Hematopoietic multipotent progenitor cell treated with erythropoietin and hydrocortisone succinate and interleukin-3 and kit ligand, for 8 days (in vitro differentiated cells): Measurements from ENCODE around the gene ESRRB.

Source experiments
- DNase-seq: peaks from one replicate; pipeline ENCODE4 v3.0.0-alpha.2; 2015

Gene ESRRB

GRCh38 chr14:76456200-76456599, 80.3 kb downstream of the ESRRB start:
- peak; percentile 63 for DNase-seq

DNA sequence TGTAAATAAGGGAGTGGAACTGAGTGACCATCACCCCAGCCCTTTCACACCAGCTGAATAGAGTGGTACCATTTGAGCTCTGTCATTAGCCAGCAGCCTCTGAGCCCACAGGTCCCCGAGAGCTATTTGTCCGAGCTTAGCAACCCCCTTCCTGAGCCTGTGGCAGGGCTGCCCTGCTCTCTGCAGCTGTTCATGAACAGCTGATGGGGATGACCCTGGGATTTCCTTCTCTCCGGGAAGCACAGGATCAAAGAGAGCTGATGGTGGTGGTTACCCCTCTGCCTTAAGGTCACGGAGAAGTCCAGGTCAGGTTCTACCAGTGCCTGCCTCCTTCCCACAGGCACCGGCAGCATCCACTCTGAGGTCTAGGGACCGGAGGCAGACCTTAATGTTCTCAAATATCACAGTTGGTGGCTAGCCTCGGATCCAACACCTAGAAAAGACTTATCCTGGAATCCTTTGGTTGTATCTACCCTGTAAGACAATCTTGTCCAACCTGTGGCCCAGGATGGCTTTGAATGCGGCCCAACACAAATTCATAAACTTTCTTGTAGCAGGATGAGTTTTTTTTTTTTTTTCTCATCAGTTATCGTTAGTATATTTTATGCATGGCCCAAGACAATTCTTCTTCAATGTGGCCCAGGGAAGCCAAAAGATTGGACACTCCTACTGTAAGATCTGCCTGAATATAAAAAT, 81.1 kb downstream of the ESRRB start:
- no peak for DNase-seq

- DNase-seq: no peak
Observed at GRCh38 chr14:76457841-76458240, 81.9 kb downstream of the ESRRB start.

DNA sequence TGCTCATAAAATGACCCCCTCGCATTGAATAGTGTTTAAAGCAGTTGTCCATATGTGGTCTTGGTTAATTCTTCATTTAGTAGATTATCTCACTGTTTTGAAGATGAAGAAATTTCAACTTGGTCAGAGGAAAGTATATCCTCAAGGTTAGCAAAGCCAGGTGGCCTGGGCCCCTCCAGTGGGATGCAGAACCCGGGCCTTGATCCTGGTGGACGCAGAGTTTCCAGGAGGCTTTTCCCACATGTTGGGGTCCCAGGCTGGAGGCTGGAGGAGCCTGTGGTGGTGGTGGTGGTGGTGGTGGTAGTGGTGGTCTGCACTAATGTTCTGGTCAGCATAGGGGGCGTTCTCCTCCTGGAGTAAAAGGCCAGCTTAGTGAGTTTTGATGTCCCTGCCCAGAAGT, 85.9 kb downstream of the ESRRB start:
- DNase-seq: no peak

DNA sequence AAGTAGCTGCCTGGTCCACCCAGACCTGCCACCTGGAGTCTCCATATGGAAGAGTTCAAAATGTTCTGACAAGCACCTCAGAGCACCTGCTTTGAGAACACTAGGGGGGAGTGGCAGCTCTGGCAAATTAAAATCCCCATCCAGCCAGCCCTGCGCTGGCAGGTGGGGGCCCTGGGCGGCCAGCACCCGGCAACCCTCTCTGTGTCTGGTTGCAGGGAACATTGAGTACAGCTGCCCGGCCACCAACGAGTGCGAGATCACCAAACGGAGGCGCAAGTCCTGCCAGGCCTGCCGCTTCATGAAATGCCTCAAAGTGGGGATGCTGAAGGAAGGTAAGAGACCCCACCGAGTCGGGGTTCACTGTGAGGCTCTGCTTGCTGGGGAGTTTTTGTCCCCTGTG, 86.4 kb downstream of the ESRRB start:
- no peak for DNase-seq

DNA sequence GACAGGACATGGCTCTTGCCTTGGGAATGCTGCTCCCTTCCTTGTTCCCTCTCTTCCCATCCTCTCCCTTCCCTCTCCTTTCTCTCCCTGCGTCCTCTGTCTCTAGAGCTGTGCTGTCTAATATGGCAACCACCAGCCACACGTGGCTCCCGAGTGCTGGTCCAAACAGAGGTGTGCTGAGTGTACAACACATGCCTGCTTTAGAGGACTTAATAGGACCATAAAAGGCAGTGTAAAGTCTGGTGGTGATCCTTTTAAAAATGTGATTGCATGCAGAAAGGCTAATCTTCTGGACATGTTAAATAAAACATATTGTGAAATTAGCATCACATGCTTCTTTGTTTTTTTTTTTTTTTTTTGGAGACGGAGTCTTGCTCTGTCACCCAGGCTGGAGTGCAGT, 87.2 kb downstream of the ESRRB start:
- DNase-seq: no peak

DNA sequence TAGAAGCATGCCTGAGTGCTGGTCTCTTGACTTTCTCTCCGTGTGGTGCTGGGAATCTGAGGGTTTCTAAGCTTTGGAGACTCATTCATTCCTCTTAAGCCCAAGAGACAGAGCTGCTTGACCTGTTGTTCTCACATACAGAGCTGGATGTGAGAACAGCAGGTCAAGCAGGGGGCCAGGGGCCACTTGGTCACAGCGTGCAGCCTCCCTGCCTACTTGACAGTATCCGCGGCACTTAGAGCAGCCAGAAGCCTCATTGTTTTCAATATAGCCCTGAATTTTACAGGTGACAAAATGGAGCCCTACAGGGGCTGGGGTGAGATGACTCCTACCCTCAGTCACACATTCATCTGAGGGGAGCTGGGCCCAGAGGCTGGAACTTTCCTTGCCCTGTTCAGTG, 88.9 kb downstream of the ESRRB start:
- DNase-seq: no peak

DNA sequence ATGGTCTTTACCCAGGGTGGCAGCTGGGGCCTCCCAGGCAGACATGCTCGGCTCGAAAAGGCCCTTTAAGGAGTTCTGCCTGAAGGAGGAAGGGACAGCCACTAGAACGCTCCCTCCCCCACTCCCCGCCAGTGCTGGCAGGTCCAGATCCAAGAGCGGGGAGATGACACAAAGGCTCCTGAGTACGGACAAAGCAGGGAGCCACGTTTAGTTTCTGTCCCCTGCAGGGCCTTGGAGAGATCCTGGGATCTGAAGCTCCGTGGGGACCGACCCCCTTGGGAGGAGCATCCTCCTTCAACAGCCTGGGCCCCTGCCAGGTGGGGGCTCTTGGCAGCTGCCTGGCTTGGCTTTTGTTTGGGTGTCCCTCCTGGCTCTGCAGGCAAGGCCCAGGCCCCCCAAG, 89.7 kb downstream of the ESRRB start:
- DNase-seq: no peak

GRCh38 chr14:76467711-76468155, 91.8 kb downstream of the ESRRB start:
- DNase-seq: no peak

- DNase-seq: no peak
Observed at GRCh38 chr14:76472199-76472723, 96.3 kb downstream of the ESRRB start.

DNA sequence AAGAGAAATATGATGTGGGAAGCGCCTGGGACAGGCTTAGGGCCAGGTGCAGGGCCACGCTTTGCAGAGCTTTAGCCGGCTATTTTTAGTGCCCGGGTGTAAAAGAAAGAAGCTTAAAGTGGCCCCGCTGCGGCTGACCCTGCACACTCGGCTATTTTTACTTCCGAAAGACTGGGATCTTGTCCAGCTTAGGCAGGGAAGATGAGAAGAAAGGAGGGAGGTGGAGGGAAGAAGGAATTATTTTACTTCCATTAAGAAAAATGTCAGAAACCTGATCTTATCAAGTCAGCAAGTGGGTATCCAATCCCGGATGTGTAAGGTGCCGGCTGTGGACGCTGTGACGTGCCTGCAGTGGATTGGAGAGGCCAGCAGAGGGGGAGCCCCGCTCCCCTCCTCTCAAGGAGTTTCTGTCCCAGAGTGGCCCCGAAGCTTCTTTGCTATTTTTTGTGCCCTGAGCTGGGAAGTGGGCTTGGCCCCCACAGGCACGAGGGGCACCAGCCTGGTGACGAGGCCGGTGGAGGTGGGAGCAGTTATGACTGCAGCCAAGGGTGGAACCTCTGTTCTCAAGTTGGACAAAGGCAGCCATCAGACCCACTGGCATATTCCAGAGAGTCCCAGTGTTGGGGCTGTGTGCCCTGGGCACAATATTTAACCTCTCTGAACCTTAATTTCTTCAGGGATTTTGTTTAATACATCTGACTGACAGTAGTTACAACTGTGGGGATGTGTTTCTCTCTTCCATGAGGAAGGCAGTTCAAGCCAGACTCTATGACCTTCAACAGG, 97.7 kb downstream of the ESRRB start:
- DNase-seq: no peak

GRCh38 chr14:76480426-76480825, 104.5 kb downstream of the ESRRB start:
- no peak for DNase-seq

DNA sequence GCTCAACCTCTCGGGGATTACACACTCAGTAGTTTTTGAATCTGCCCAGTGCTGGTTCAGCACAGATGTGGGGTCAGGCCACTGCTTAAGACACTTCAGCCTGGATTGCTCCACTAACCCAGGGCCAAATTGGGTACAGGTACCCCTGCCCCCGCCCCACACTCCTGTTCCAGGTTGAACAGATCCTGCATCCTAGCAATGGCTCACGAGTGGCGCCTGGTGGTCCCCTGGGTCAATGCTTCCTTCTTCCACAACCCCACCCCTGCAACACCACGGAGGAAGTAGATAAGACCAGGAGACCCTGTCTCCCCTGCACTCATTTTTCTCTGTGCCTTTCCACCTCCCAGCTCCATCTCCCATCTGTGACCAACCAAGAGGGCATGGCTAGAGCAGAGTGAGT, 108.4 kb downstream of the ESRRB start:
- no peak for DNase-seq

GRCh38 chr14:76486251-76486743, 110.4 kb downstream of the ESRRB start:
- DNase-seq: no peak

- DNase-seq: no peak
Observed at GRCh38 chr14:76488551-76488950, 112.6 kb downstream of the ESRRB start.

DNA sequence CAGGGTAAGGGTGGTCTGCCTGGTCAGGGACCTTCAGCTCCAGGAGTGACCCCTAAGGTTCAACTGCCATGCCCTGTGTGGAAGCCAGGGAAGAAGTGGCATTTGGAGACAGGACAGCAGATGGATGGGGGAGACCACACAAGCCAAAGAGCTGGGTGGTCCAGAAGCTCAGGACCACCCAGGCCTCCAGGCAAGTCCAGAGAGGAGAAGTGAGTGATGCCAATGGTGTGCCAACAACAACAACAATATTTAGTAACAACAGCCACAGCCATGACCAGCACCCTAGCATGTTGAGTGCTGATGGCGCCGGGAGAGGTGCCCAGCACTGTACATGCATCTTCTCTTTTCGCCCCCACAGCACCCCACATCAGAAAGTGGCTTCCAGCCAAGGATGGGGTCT, 113.7 kb downstream of the ESRRB start:
- no peak for DNase-seq

DNA sequence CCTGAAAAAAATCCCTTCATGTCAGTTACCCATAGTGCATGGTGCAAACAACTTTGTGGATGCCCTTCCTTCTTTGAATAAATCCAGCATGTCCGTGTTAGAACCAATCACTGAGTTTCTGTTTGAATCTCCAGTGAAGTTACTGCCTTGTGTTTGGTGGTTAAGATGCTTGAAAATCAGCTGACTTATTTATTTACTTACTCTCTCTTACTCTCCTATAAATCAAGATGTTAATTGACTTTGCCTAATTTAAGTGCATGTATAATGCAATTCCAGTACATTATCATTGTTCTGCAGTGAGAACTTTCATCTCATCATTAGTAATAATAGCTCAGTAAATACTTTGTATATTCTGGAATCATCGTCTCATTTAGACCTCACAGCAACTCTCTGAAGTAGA, 114.2 kb downstream of the ESRRB start:
- no peak for DNase-seq

- no peak for DNase-seq
Observed at GRCh38 chr14:76490735-76491134, 114.8 kb downstream of the ESRRB start.

- no peak for DNase-seq
Observed at GRCh38 chr14:76491172-76491930, 115.4 kb downstream of the ESRRB start.

GRCh38 chr14:76495983-76496382, 120.0 kb downstream of the ESRRB start:
- no peak for DNase-seq

DNA sequence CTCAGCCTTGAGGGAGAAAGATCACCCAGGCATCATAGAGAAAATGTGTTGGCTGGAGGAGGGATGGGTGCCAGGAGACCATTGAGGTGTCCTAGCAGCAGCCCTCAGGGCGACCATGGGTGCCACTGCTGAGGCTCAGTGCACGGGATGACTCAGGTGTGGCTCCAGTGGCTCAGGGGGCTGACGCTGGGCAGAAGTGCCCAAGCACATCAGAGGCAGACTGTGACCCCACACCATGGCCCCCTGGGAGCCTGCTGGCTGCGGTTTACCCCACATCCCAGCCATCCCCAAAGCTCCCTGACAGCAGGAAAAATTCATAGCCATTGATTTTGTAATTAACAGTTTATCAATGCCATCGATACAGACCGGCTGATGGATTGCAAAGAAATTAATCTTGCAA, 120.7 kb downstream of the ESRRB start:
- no peak for DNase-seq

- peak; percentile 9 for DNase-seq
Observed at GRCh38 chr14:76497550-76498462, 121.9 kb downstream of the ESRRB start.
